Activated naive CD4-positive, alpha-beta T cell treated with anti-CD3 and anti-CD28 coated beads, Interleukin-2, amount 50 U/mL, for 72 hours (primary cell): ENCODE data around the gene OR10V1. TPM values are rescaled to one million over a fixed set of nuclear protein-coding genes. Genes with fewer than 3 reads are reported as not detected.

Experiments used
- ATAC-seq, 2 donors: fragments of 150-1000 bp; cut with Tn5 transposase; 2 replicates each; pipeline ENCODE4 v1.10.0; 2021; ENCODE audit warnings: mild to moderate bottlenecking in 2 of 2, moderate library complexity in 2 of 2
- DNase-seq, 2 donors: peaks; one replicate each; pipeline ENCODE4 v3.0.0; 2021 to 2022; ENCODE audit warnings: low spot score in 2 of 2
- H3K27ac Mint-ChIP-seq, 2 donors: one replicate each; pipeline ENCODE4 v1.8.0; 2022; ENCODE audit warnings: mild to moderate bottlenecking in 2 of 2, mixed read lengths in 2 of 2
- H3K36me3 Mint-ChIP-seq, 2 donors: one replicate each; pipeline ENCODE4 v1.8.0; 2022; ENCODE audit warnings: mixed read lengths in 2 of 2
- H3K9me3 Mint-ChIP-seq, 2 donors: one replicate each; pipeline ENCODE4 v1.8.0; 2022; ENCODE audit warnings: mixed read lengths in 2 of 2
- total RNA-seq, 2 donors: library from RNA; stranded (reverse); gene quantifications; one replicate each; pipeline ENCODE4 v1.2.3, GENCODE V29; 2022

The OR10V1 gene
- total RNA-seq, 2 donors from 2014 or later = not detected

DNA sequence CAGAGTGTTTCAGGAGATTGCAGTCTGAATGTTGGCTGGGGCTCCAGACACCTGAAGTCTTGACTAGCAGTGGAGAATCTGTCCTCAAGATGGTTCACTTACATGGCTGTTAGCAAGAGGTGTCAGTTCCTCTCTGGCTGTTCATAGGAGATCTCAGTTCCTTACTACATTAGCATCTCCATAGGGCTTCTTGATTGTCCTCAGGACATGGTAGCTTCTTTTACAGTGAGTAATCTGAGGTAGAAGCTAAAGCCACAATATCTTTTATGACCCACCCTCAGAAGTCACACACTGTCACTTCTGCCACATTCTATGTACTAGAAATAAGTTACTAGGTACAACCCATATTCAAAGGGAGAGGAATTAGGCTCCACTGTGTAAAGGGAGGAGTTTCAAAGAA, 34.3 kb downstream of the OR10V1 start:
- DNase-seq = no peak
- H3K9me3 Mint-ChIP-seq = no peaks in the 10 kb centered on the region
- no peak for ATAC-seq
- H3K36me3 Mint-ChIP-seq = no peaks in the 10 kb centered on the region
- no peak overlapping the region for H3K27ac Mint-ChIP-seq

DNA sequence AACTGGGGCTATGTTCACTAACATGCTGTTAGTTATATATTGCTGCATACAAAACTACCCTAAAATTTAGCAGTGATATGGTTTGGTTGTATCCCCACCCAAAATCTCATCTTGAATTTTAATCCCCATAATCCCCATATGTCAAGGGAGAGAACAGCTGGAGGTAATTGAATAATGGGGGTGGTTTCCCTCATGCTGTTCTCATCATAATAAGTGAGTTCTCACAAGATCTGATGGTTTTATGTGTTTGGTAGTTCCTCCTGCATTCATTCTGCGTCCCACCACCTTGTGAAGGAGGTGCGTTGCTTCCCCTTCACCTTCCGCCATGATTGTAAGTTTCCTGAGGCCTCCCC, 34.9 kb downstream of the OR10V1 start:
- Mint-ChIP-seq H3K36me3 (no peaks in the 10 kb centered on the region), H3K27ac (no peak overlapping the region), H3K9me3 (no peaks in the 10 kb centered on the region)
- DNase-seq = no peak
- ATAC-seq = no peak

DNA sequence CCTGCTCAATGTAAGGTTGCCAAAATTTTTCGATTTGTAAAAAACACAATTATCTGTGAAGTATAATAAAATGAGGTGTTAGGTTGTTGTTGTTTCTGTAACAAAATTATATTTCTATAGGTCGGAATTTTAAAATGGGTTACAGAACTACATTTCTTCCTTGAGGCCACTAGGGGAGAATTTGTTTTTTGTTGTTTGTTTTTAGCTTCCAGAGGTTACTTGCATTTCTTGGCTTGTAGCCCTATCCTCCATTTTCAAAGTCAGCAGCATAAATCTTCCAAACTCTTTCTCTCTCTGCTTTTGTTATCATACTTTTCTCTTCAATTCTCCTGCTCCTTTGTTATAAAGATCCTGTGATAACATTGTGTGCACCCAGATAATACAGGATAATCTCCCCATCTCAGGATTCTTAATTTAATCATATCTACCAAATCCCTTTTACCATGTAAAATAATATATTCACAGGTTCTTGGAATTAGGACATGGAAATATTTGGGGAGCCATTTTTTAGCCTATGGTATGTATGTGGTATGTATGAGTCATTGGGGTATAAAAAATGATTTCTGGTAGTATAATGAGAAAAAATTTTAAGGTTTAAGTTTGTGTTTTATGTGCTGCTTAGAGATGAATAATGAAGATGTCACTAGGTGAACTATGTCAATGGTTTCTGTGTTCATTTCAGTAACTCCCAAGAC, 35.4 kb downstream of the OR10V1 start:
- Mint-ChIP-seq H3K27ac (no peak overlapping the region), H3K9me3 (no peaks in the 10 kb centered on the region), H3K36me3 (no peaks in the 10 kb centered on the region)
- ATAC-seq = no peak
- DNase-seq = no peak

DNA sequence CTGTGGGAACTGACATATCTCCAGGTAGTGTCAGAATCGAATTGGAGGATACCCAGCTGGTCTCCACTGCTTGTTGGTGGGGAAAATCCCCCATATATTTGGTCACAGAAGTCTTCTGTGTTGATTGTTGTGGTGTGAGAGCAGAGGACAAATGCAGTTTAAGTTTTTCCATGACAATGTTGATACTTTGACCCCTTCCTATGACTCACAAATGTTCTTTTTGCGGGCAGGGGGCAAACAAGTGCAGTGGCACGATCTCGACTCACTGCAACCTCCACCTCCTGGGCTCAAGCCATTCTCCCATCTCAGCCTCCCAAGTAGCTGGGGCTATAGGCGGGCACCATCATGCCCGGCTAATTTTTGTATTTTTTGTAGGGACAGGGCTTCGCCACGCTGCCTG, 37.4 kb downstream of the OR10V1 start:
- ATAC-seq (no peak), DNase-seq (no peak)
- Mint-ChIP-seq H3K9me3 (no peaks in the 10 kb centered on the region), H3K36me3 (no peaks in the 10 kb centered on the region), H3K27ac (no peak overlapping the region)

DNA sequence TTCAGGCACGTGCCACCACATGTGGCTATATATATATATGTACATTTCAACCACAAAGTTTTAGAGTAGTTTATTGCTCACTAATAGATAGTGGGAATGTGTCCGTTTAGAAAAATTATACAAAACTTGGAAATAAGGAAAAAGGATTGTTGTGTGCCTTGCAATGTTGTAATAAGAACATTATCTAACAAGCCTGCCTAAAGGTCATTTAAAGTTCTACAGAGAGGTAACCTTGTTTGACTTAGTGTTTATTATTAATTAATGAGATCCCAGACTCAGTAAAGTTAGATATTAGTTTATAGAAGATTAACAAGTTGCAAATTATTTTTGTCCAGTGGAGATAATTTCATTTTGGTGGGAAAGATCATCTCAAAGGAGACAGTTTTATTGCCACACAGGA, 39.4 kb downstream of the OR10V1 start:
- H3K36me3 Mint-ChIP-seq = peaks cover 0 to 7% of the 10 kb centered on the region in 2 donors
- no peaks in the 10 kb centered on the region for H3K9me3 Mint-ChIP-seq
- no peak overlapping the region for H3K27ac Mint-ChIP-seq
- ATAC-seq (no peak), DNase-seq (no peak)

DNA sequence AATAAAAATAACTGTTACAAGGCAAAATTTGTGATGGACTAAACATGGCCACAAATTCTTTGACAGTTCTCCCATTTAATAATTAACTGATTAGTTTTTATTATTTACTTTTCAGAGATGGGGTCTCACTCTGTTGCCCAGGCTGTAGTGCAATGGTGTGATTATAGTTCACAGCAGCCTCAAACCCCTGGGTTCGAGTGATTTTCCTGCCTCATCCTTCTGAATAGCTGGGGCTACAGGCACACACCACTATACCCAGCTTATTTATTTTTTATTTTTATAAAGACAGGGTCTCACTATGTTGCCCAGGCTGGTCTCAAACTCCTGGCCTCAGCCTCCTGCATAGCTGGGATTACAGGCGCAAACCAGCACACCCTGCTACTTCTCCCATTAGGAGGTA, 40.4 kb downstream of the OR10V1 start:
- DNase-seq = no peak
- Mint-ChIP-seq H3K27ac (no peak overlapping the region), H3K9me3 (no peaks in the 10 kb centered on the region), H3K36me3 (peaks cover 1 to 10% of the 10 kb centered on the region in 2 donors)
- no peak for ATAC-seq

DNA sequence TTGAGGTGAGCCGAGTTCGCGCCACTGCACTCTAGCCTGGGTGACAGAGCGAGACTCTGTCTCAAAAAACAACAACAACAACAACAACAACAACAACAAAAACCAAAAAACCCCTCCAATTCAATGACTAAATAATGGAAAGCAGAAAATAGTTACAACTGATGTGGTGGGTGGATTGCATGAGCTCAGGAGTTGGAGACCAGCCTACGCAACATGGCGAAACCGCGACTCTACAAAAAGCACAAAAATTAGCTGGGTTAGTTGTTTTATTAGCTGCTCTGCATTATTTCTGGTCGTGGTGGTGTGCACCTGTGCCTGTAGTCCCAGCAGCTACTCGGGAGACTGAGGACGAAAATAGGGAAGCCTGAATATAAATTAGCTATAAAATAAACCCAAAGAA, 42.2 kb downstream of the OR10V1 start:
- no peak for DNase-seq

DNA sequence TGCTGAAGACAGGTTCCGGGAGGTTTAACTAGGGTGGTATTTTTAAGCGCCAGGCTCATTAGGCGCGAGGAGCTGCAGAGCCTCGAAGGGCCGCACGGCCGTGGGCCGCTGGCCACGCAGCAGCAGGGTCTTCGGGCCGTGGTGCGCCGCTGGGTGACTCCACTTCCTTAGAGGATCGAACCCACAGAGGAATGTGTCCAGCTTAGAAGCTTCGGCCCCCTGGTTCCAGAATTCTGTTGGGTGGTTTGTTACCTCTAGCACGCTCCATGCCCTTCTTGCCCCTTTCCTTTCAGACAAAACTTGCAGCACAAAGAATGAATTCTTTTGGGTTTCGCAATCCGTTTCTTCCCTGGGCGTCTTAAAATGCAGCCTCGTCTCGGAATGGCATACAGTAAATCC, 44.0 kb downstream of the OR10V1 start:
- Mint-ChIP-seq H3K9me3 (no peaks in the 10 kb centered on the region), H3K36me3 (peaks cover 22 to 38% of the 10 kb centered on the region in 2 donors), H3K27ac (peak overlapping the region; percentile 94 to 98)
- no peak for ATAC-seq
- DNase-seq = no peak

More for the DNA sequence above, 42.2 kb downstream of the OR10V1 start:
- no peak for ATAC-seq
- H3K9me3 Mint-ChIP-seq = no peaks in the 10 kb centered on the region
- H3K36me3 Mint-ChIP-seq = peaks cover 17 to 28% of the 10 kb centered on the region in 2 donors
- no peak overlapping the region for H3K27ac Mint-ChIP-seq

DNA sequence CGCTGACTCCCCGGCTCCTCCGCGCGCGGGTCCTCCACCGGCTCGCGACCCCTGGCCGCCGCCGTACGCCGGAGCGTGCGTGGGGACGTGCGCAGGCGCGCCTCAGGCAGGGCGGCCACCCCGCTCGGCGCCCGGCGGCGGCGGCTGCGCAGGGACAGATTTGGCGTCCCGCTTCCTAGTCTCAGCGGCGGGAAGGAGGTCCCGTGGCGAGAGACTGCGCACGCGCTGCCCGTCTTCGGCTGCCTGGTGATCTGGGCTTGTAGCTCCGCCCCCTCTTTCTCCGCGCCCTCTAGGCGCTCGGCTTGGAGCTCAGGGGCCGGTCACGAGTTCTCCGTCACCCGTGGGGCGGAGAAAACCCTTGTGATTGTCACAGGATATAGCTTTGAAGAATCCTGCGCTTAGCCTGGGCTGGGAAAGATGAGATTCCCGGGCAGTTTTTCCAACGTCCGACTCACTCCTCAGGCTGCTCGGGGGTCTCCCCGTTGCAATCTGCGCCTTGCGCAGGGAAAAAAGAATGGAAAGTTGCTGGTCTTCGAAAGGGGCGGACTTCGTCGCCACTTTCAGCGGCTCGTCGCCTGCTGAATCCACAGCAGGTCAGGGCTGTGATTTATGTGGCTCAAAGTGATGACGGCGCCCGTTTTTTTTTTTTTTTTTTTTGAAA, 44.6 kb downstream of the OR10V1 start, which contains the start of gene PATL1:
Gene PATL1, minus strand, starts transcription at position 88 of the 661 bp plus-strand sequence. CDS start 142 bp downstream, outside the sequence.
- Mint-ChIP-seq H3K27ac (peak within 1 kb of the TSS; percentile 94 to 98), H3K36me3 (peaks cover 23 to 39% of the 10 kb centered on the region in 2 donors), H3K9me3 (no peaks in the 10 kb centered on the region)
- ATAC-seq (peak; percentile 94), DNase-seq (peak; percentile 97 to 99)

DNA sequence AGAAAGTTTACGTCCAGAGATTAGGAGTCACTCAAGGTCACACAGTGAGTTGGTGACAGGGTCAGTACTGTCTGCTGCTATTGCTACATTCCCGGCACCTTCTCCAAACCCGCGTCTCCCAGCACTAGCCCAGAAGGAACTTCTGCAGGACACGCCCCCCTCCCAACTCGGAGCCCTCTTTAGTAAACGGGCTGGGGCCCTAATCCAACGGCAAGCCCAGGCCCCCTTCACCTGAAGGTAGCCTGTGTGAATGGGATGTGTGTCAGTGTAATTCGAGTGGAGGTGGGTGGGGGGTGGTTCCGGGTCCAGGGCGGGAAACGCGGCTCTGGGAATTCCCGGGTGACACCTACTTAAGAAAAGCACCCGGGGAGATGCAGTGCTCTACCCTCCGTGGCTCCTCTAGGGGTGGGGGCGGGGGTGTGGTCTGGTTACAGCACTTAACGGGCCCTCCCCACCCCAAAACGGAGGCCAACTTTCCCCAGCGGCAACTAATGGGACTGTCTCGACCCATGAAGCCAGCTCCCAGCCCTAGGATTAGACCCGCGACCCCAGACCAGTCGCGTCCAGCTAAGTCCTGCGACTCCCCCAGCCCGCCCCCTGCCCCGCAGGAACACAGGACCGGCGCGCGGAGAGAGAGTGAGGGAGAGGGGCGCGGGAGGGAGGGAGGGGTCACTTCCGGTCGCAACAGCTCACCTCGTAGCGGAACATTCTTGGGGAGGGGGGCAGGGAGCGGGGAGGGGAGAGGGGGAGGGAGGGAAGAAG, 45.3 kb downstream of the OR10V1 start:
- ATAC-seq (peak; percentile 42 to 44), DNase-seq (peak in 1 of 2 donors; percentile 41)
- Mint-ChIP-seq H3K36me3 (peaks cover 23 to 39% of the 10 kb centered on the region in 2 donors), H3K27ac (peak overlapping the region; percentile 94 to 95), H3K9me3 (no peaks in the 10 kb centered on the region)

DNA sequence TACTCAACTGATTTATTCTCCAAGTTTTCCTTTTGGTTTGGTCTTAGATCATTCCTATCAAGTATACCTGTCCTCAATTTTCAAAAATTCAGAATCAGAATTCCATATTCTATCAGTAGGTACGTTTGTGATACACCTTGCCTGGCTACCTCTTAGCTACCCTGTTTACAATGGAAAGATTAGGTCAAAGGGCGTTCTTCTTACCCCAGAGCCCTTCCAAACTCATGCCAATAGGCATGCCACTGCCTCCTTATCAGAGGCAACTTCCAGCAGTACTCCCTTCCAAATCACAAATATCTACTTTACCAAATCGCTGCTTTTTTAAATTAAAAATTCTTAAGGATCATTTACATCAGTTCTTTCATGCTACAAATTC, 45.8 kb downstream of the OR10V1 start:
- H3K9me3 Mint-ChIP-seq = no peaks in the 10 kb centered on the region
- H3K27ac Mint-ChIP-seq = peak overlapping the region; percentile 94 to 95
- DNase-seq (no peak), ATAC-seq (no peak)
- H3K36me3 Mint-ChIP-seq = peaks cover 23 to 45% of the 10 kb centered on the region in 2 donors

DNA sequence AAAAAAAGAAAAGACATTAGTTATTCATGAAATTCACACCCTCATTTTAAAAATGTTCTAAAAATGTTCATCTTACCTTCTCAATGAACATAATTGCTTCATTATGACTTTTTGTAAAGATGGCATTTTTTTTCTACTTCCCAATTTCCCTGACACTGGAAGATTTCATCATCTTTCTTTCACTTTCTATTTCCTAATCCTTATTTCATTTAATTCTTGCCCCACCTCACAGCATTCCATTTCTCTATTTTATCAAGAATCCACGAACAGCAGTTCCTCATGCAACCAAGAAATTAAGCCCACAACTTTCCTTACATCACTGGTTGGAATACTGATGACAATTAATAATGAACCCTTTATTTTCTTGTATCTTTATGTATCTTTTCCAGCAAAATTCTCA, 46.7 kb downstream of the OR10V1 start:
- DNase-seq (no peak), ATAC-seq (no peak)
- Mint-ChIP-seq H3K9me3 (no peaks in the 10 kb centered on the region), H3K27ac (peak overlapping the region; percentile 22 to 94), H3K36me3 (peaks cover 23 to 45% of the 10 kb centered on the region in 2 donors)

Other genes starting within 250 kb of the OR10V1 start
- gene OR4D10, start 240.5 kb downstream of the OR10V1 start, total RNA-seq = not detected
- not detected for gene OR4D11, start 210.3 kb downstream of the OR10V1 start, total RNA-seq
- not detected for gene OR4D9, start 202.3 kb downstream of the OR10V1 start, total RNA-seq
- gene OSBP, start 98.1 kb downstream of the OR10V1 start, total RNA-seq = 10 to 100 TPM; 40.1 to 50.9 TPM
- gene PATL1, start 44.8 kb downstream of the OR10V1 start, total RNA-seq = 10 to 100 TPM; 72.3 to 88.0 TPM
- gene STX3, start 41.5 kb upstream of the OR10V1 start, total RNA-seq = 10 to 100 TPM in 1 of 2 donors, 1 to 10 TPM in 1; 6.1 to 10.0 TPM
- gene MRPL16, start 96.9 kb upstream of the OR10V1 start, total RNA-seq = 10 to 100 TPM; 67.9 to 94.2 TPM
- gene CBLIF, start 131.7 kb upstream of the OR10V1 start, total RNA-seq = not detected
- not detected for gene TCN1, start 152.6 kb upstream of the OR10V1 start, total RNA-seq
- gene OOSP3, start 164.9 kb upstream of the OR10V1 start, total RNA-seq = not detected
- gene OOSP1, start 224.6 kb upstream of the OR10V1 start, total RNA-seq = not detected